Measurements from ENCODE around the gene OBSCN.

OBSCN gene

GRCh38 chr1:228394571-228395394 lies 186.9 kb downstream of the OBSCN start:
- no peak for DNase-seq

GRCh38 chr1:228396770-228397662 lies 189.2 kb downstream of the OBSCN start:
- no peak for DNase-seq

- no peak for DNase-seq
Observed at GRCh38 chr1:228397966-228398365, 190.1 kb downstream of the OBSCN start.

GRCh38 chr1:228398741-228399461 lies 191.1 kb downstream of the OBSCN start:
- DNase-seq, result no peak

- no peak for DNase-seq
Observed at GRCh38 chr1:228399531-228400236, 191.8 kb downstream of the OBSCN start.

- DNase-seq, result no peak
Observed at GRCh38 chr1:228400237-228400651, 192.4 kb downstream of the OBSCN start.

- no peak for DNase-seq
Observed at GRCh38 chr1:228400692-228401454, 193.0 kb downstream of the OBSCN start.

- DNase-seq, result no peak
Observed at GRCh38 chr1:228401782-228402640, 194.2 kb downstream of the OBSCN start.

- no peak for DNase-seq
Observed at GRCh38 chr1:228402641-228403025, 194.8 kb downstream of the OBSCN start.

GRCh38 chr1:228403231-228403631 lies 195.4 kb downstream of the OBSCN start:
- DNase-seq, result no peak

GRCh38 chr1:228404107-228404720 lies 196.4 kb downstream of the OBSCN start:
- DNase-seq, result no peak

- peak; percentile 47 for DNase-seq
Observed at GRCh38 chr1:228405200-228405978, 197.5 kb downstream of the OBSCN start.

GRCh38 chr1:228405979-228406228 lies 198.1 kb downstream of the OBSCN start:
- DNase-seq, result no peak

- DNase-seq, result no peak
Observed at GRCh38 chr1:228407106-228408040, 199.5 kb downstream of the OBSCN start.

- no peak for DNase-seq
Observed at GRCh38 chr1:228408041-228408868, 200.4 kb downstream of the OBSCN start.

- no peak for DNase-seq
Observed at GRCh38 chr1:228408869-228409805, 201.3 kb downstream of the OBSCN start.
